K562 (cell line): Measurements from ENCODE around the gene WDFY2. TPM values are rescaled to one million over a fixed set of nuclear protein-coding genes. Genes with fewer than 3 reads are reported as not detected.

Experiments
- ATAC-seq: fragments of 200-7000 bp; cut with Tn5 transposase; 3 replicates; pipeline ENCODE4 v1.9.1; 2020; ENCODE audit warnings: moderate library complexity
- BruUV-seq: library from RNA; stranded (reverse); fragments of 400-500 nt; replicated peaks from 2 replicates; lab custom pipeline; 2021; lab: Mats Ljungman, UMichigan
- CTCF ChIA-PET: fragments of 300-600 bp; formaldehyde crosslinking; extraction: SDS; loops from one replicate; lab custom pipeline; 2021; ENCODE audit warnings: low intra/inter-chr PET ratio; lab: Yijun Ruan, JAX
- POLR2A ChIA-PET: fragments of 300-600, 350-650 bp; sonication (Branson Sonifier 250); formaldehyde crosslinking; extraction: SDS; loops from one replicate; lab custom pipeline; 2021; ENCODE audit warnings: antibody characterized with exemption, inconsistent platforms; lab: Yijun Ruan, JAX
- DNase-seq, 4 experiments: peaks; one replicate each; pipeline versions ENCODE4 v3.0.0 to v3.0.0-alpha.2; 2011 to 2018; ENCODE audit warnings: low spot score in 3 of 4, mixed read lengths in 3 of 4; ENCODE audit errors: extremely low read depth in 1 of 4
- FAIRE-seq: peaks from 2 replicates; lab custom pipeline; 2011; peaks lifted over from hg19 to GRCh38; lab: Jason Lieb, UNC
- H2AFZ ChIP-seq: 2 replicates; pipeline ENCODE4 v1.6.0; 2011; ENCODE audit warnings: low read depth, low read length, control low read depth, inconsistent platforms
- H3K27ac ChIP-seq: fragments of 200-600 bp; 3 replicates; pipeline ENCODE4 v1.8.0; 2011; ENCODE audit warnings: low read depth, mild to moderate bottlenecking, control low read depth, inconsistent platforms, low read length, moderate library complexity, mixed read lengths; ENCODE audit errors: extremely low read depth
- H3K27me3 ChIP-seq, 2 experiments: fragments of 300-600 bp in 1 of 2; 2 replicates in 1 of 2; 3 replicates in 1 of 2; pipeline versions ENCODE4 v1.6.0 to v1.8.0; 2011; ENCODE audit warnings: inconsistent platforms in 2 of 2, low read length in 2 of 2, mild to moderate bottlenecking in 1 of 2, mixed read lengths in 1 of 2, moderate library complexity in 1 of 2; ENCODE audit not compliant: control insufficient read depth in 2 of 2, insufficient read depth in 2 of 2
- H3K36me3 ChIP-seq: fragments of 300-600 bp; 3 replicates; pipeline ENCODE4 v1.8.0; 2011; ENCODE audit warnings: mild to moderate bottlenecking, low read length, inconsistent platforms; ENCODE audit not compliant: control insufficient read depth, insufficient read depth
- H3K4me1 ChIP-seq, 2 experiments: fragments of 200-600 bp in 1 of 2; replicated peaks in 1 of 2; 2 replicates in 1 of 2; 3 replicates in 1 of 2; pipeline versions ENCODE4 v1.5.1 to v1.8.0; 2011; ENCODE audit warnings: inconsistent platforms in 2 of 2, low read length in 2 of 2, mild to moderate bottlenecking in 1 of 2, mixed read lengths in 1 of 2, moderate library complexity in 1 of 2; ENCODE audit not compliant: control insufficient read depth in 2 of 2, insufficient read depth in 2 of 2
- H3K4me2 ChIP-seq: 2 replicates; pipeline ENCODE4 v1.6.1; 2011; ENCODE audit warnings: low read length, control low read depth, inconsistent platforms, mixed read lengths; ENCODE audit not compliant: insufficient read depth
- H3K4me3 ChIP-seq: fragments of 200-600 bp; sonication (generic), shearing (Covaris generic); 2 replicates; pipeline ENCODE4 v1.5.1; 2016; ENCODE audit warnings: control low read depth, inconsistent platforms
- H3K79me2 ChIP-seq: fragments of 200-600 bp; 3 replicates; pipeline ENCODE4 v1.8.0; 2011; ENCODE audit warnings: low read length, inconsistent platforms; ENCODE audit not compliant: control insufficient read depth, insufficient read depth
- H3K9ac ChIP-seq, 2 experiments: 2 replicates each; pipeline versions ENCODE4 v1.6.0 to v1.6.1; 2011; ENCODE audit warnings: low read depth in 2 of 2, low read length in 2 of 2, control low read depth in 1 of 2, inconsistent platforms in 1 of 2, mild to moderate bottlenecking in 1 of 2, mixed read lengths in 1 of 2; ENCODE audit not compliant: insufficient read depth in 1 of 2
- H3K9me1 ChIP-seq: one replicate; pipeline ENCODE4 v1.6.0; 2011; ENCODE audit warnings: inconsistent platforms, mild to moderate bottlenecking, low read length, moderate library complexity; ENCODE audit not compliant: control insufficient read depth, insufficient read depth
- H3K9me3 ChIP-seq: replicated peaks from 2 replicates; pipeline ENCODE4 v1.5.1; 2011; ENCODE audit warnings: low read depth, low read length, inconsistent platforms; ENCODE audit not compliant: control insufficient read depth, insufficient read depth
- H4K20me1 ChIP-seq: replicated peaks from 2 replicates; pipeline ENCODE4 v1.6.1; 2011; ENCODE audit warnings: low read length, inconsistent platforms, mixed read lengths; ENCODE audit not compliant: control insufficient read depth, insufficient read depth
- GTF3C2 ChIP-seq: IDR thresholded peaks from 3 replicates; pipeline ENCODE4 v1.6.1; 2011; ENCODE audit warnings: borderline replicate concordance, mild to moderate bottlenecking, moderate library complexity; ENCODE audit not compliant: insufficient read length; ENCODE audit errors: extremely low read depth
- MAX ChIP-seq: sonication (generic); formaldehyde crosslinking; IDR thresholded peaks from 2 replicates; pipeline ENCODE4 v1.9.0; 2022; ENCODE audit warnings: mild to moderate bottlenecking, missing genetic modification reagents
- MEF2D ChIP-seq: conservative IDR thresholded peaks from 2 replicates; pipeline ENCODE4 v1.6.1; 2016; ENCODE audit warnings: low read depth, missing genetic modification characterization, missing compliant biosample characterization
- MTA3 ChIP-seq: fragments of 450-650 bp; formaldehyde crosslinking; IDR thresholded peaks from 2 replicates; pipeline ENCODE4 v1.6.1; 2017; ENCODE audit warnings: mild to moderate bottlenecking, borderline replicate concordance
- NFXL1 ChIP-seq: fragments of 450-650 bp; formaldehyde crosslinking; IDR thresholded peaks from 2 replicates; pipeline ENCODE4 v1.4.0; 2021; ENCODE audit warnings: mild to moderate bottlenecking
- TCF3 ChIP-seq: sonication (generic); formaldehyde crosslinking; IDR thresholded peaks from 2 replicates; pipeline ENCODE4 v1.4.0; 2020; ENCODE audit warnings: mild to moderate bottlenecking, missing genetic modification reagents
- ZNF174 ChIP-seq: fragments of 250-450 bp; sonication (Bioruptor Pico); IDR thresholded peaks from 2 replicates; pipeline ENCODE4 v1.4.0; 2020; ENCODE audit warnings: mild to moderate bottlenecking
- WGBS: fragments of 100-300 bp; shearing (Covaris generic); methylation state at CpG from one replicate; pipeline ENCODE4 v1.1.6; 2016; ENCODE audit warnings: low coverage, mixed read lengths; ENCODE audit not compliant: insufficient coverage; ENCODE audit errors: missing lambda C conversion rate; 5-methylcytosine and 5-hydroxymethylcytosine counted together
- in situ Hi-C: fragments of 300-500 bp; cut with MboI; formaldehyde crosslinking; loops from 4 replicates; pipeline ENCODE4 v1.15.0; 2018; ENCODE audit warnings: inconsistent platforms, mixed read lengths
- intact Hi-C: fragments of 100-400 bp; cut with micrococcal nuclease; formaldehyde crosslinking; loops from 2 replicates; pipeline ENCODE4 v1.14.2; 2022
- polyA plus RNA-seq, 8 experiments: library from polyadenylated mRNA; depleted of rRNA in 4 of 8; stranded (reverse) in 5 of 8; unstranded in 3 of 8; fragments of >200 nt; fragmentation: Nextera tagmentation in 2 of 8; fragmentation: Illumina TruSeq in 1 of 8; extraction: Ambion mirVana in 2 of 8; extraction: Trizol in 1 of 8; gene quantifications; 2 replicates each; pipeline versions ENCODE4 v1.2.1 to v1.2.3, GENCODE V29; 2011 to 2014; ENCODE audit warnings: inconsistent platforms in 1 of 8, missing spikeins in 1 of 8
- total RNA-seq, 7 experiments: library from RNA; depleted of rRNA in 6 of 7; stranded (reverse); fragments of >200 nt in 6 of 7; fragmentation: Illumina TruSeq in 2 of 7; extraction: Trizol in 2 of 7; gene quantifications; 2 replicates each; pipeline versions ENCODE4 v1.2.1 to v1.2.3, GENCODE V29; 2011 to 2021; ENCODE audit warnings: low replicate concordance in 1 of 7
- TF ChIP-seq, protein P1 (sequence below): fragments of 200-600 bp; sonication (generic); IDR thresholded peaks from one replicate; pipeline ENCODE4 v1.6.1; 2012; ENCODE audit warnings: mild to moderate bottlenecking, low read depth, low read length, inconsistent platforms

WDFY2 gene
- total and polyA plus RNA-seq, 9 of the 15 experiments (the other 6 are each of a cell fraction or from before 2014, with no cell fraction given): 0.66 to 6.4 (median 4.4) TPM

GRCh38 chr13:51679616-51680015 is 95.4 kb downstream of the WDFY2 start:
- intact Hi-C loops: no loop called here
- CTCF ChIA-PET: no interaction called here
- no TSS peak for BruUV-seq

More at GRCh38 chr13:51679616-51680015, 95.4 kb downstream of the WDFY2 start:
- POLR2A ChIA-PET: interaction anchor here (0.5 kb wide), 1 partner anchor 42 kb away, joined by 3 read pairs; no protein-coding TSS in a partner anchor
- H3K9ac ChIP-seq: no peak overlapping the region
- no peak overlapping the region for H2AFZ ChIP-seq
- no peak for DNase-seq
- no peaks in the 10 kb centered on the region for H3K27me3 ChIP-seq
- no peaks in the 10 kb centered on the region for H3K4me1 ChIP-seq
- no peaks in the 10 kb centered on the region; the same call in 2 of the 3 replicates for H3K36me3 ChIP-seq
- no peak for FAIRE-seq
- no peaks in the 10 kb centered on the region for H3K9me3 ChIP-seq
- H3K4me2 ChIP-seq: no peak overlapping the region
- ATAC-seq: no peak
- TF ChIP-seq NFXL1: no peak
- no peak for TF ChIP-seq GTF3C2
- TF ChIP-seq TCF3: no peak
- no peak for TF ChIP-seq MAX (CRISPR knock-in tag)
- TF ChIP-seq ZNF174 (CRISPR knock-in tag): no peak
- no peak for TF ChIP-seq MEF2D (tag)
- no peak for TF ChIP-seq MTA3
- TF ChIP-seq, protein P1, sequence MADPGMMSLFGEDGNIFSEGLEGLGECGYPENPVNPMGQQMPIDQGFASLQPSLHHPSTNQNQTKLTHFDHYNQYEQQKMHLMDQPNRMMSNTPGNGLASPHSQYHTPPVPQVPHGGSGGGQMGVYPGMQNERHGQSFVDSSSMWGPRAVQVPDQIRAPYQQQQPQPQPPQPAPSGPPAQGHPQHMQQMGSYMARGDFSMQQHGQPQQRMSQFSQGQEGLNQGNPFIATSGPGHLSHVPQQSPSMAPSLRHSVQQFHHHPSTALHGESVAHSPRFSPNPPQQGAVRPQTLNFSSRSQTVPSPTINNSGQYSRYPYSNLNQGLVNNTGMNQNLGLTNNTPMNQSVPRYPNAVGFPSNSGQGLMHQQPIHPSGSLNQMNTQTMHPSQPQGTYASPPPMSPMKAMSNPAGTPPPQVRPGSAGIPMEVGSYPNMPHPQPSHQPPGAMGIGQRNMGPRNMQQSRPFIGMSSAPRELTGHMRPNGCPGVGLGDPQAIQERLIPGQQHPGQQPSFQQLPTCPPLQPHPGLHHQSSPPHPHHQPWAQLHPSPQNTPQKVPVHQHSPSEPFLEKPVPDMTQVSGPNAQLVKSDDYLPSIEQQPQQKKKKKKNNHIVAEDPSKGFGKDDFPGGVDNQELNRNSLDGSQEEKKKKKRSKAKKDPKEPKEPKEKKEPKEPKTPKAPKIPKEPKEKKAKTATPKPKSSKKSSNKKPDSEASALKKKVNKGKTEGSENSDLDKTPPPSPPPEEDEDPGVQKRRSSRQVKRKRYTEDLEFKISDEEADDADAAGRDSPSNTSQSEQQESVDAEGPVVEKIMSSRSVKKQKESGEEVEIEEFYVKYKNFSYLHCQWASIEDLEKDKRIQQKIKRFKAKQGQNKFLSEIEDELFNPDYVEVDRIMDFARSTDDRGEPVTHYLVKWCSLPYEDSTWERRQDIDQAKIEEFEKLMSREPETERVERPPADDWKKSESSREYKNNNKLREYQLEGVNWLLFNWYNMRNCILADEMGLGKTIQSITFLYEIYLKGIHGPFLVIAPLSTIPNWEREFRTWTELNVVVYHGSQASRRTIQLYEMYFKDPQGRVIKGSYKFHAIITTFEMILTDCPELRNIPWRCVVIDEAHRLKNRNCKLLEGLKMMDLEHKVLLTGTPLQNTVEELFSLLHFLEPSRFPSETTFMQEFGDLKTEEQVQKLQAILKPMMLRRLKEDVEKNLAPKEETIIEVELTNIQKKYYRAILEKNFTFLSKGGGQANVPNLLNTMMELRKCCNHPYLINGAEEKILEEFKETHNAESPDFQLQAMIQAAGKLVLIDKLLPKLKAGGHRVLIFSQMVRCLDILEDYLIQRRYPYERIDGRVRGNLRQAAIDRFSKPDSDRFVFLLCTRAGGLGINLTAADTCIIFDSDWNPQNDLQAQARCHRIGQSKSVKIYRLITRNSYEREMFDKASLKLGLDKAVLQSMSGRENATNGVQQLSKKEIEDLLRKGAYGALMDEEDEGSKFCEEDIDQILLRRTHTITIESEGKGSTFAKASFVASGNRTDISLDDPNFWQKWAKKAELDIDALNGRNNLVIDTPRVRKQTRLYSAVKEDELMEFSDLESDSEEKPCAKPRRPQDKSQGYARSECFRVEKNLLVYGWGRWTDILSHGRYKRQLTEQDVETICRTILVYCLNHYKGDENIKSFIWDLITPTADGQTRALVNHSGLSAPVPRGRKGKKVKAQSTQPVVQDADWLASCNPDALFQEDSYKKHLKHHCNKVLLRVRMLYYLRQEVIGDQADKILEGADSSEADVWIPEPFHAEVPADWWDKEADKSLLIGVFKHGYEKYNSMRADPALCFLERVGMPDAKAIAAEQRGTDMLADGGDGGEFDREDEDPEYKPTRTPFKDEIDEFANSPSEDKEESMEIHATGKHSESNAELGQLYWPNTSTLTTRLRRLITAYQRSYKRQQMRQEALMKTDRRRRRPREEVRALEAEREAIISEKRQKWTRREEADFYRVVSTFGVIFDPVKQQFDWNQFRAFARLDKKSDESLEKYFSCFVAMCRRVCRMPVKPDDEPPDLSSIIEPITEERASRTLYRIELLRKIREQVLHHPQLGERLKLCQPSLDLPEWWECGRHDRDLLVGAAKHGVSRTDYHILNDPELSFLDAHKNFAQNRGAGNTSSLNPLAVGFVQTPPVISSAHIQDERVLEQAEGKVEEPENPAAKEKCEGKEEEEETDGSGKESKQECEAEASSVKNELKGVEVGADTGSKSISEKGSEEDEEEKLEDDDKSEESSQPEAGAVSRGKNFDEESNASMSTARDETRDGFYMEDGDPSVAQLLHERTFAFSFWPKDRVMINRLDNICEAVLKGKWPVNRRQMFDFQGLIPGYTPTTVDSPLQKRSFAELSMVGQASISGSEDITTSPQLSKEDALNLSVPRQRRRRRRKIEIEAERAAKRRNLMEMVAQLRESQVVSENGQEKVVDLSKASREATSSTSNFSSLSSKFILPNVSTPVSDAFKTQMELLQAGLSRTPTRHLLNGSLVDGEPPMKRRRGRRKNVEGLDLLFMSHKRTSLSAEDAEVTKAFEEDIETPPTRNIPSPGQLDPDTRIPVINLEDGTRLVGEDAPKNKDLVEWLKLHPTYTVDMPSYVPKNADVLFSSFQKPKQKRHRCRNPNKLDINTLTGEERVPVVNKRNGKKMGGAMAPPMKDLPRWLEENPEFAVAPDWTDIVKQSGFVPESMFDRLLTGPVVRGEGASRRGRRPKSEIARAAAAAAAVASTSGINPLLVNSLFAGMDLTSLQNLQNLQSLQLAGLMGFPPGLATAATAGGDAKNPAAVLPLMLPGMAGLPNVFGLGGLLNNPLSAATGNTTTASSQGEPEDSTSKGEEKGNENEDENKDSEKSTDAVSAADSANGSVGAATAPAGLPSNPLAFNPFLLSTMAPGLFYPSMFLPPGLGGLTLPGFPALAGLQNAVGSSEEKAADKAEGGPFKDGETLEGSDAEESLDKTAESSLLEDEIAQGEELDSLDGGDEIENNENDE: no peak
- TF ChIP-seq, all 486 proteins: peak for 0
- H3K4me3 ChIP-seq: no peak overlapping the region
- in situ Hi-C loops: no loop called here
- 86% methylated on average over 3 of the region's 3 CpGs for WGBS
- H3K79me2 ChIP-seq: no peaks in the 10 kb centered on the region
- H3K9me1 ChIP-seq: no peaks in the 10 kb centered on the region
- 0 out of 2 replicates have a peak, but pooled peaks cover 3% of the 10 kb centered on the region for H4K20me1 ChIP-seq
- H3K27ac ChIP-seq: no peak overlapping the region
